Measurements from ENCODE around the gene TAF3.

TAF3 gene

GRCh38 chr10:8037941-8038894 is 219.9 kb downstream of the TAF3 start:
- Histone ChIP-seq H3K27me3 (replicated peaks; ENCODE audit: insufficient read depth, low read length) (no peaks in the 10 kb centered on the region; the same call in 1 of the 2 replicates), H3K79me2 (ENCODE audit: low read length) (no peaks in the 10 kb centered on the region), H3K9me2 (replicated peaks; ENCODE audit: insufficient read depth, low read length) (no peaks in the 10 kb centered on the region), H3K4me1 (ENCODE audit: low read length) (no peaks in the 10 kb centered on the region), H3K4me3 (ENCODE audit: low read length) (no peak overlapping the region), H4K20me1 (ENCODE audit: insufficient read depth, low read length) (no peaks in the 10 kb centered on the region), H3F3A (ENCODE audit: insufficient read depth, low read length) (no peaks in the 10 kb centered on the region), H3K9ac (ENCODE audit: low read length) (no peak overlapping the region), H3K4me2 (ENCODE audit: low read depth, low read length) (no peak overlapping the region), H3K9me3 (replicated peaks; ENCODE audit: insufficient read depth, low read length) (no peaks in the 10 kb centered on the region), H3K27ac (ENCODE audit: low read length) (no peak overlapping the region), H3K36me3 (replicated peaks; ENCODE audit: insufficient read depth, low read length) (no peaks in the 10 kb centered on the region), H2AFZ (ENCODE audit: low read length) (no peak overlapping the region)
- TF ChIP-seq CTCF (IDR thresholded peaks at IDR 0.05; ENCODE audit: low read length) (no peak), EZH2phosphoT487 (IDR thresholded peaks at IDR 0.05; ENCODE audit: low read length) (no peak), EZH2 (optimal IDR thresholded peaks at IDR 0.05; ENCODE audit: low read depth, low read length) (no peak)
- DNase-seq = no peak

- Histone ChIP-seq H3K4me2 (ENCODE audit: low read depth, low read length) (no peak overlapping the region), H3K9ac (ENCODE audit: low read length) (no peak overlapping the region), H3K4me3 (ENCODE audit: low read length) (no peak overlapping the region), H3K36me3 (replicated peaks; ENCODE audit: insufficient read depth, low read length) (no peaks in the 10 kb centered on the region), H3K4me1 (ENCODE audit: low read length) (no peaks in the 10 kb centered on the region), H3K9me2 (replicated peaks; ENCODE audit: insufficient read depth, low read length) (no peaks in the 10 kb centered on the region), H3F3A (ENCODE audit: insufficient read depth, low read length) (no peaks in the 10 kb centered on the region), H3K79me2 (ENCODE audit: low read length) (no peaks in the 10 kb centered on the region), H3K27ac (ENCODE audit: low read length) (no peak overlapping the region), H2AFZ (ENCODE audit: low read length) (no peak overlapping the region), H4K20me1 (ENCODE audit: insufficient read depth, low read length) (no peaks in the 10 kb centered on the region), H3K27me3 (replicated peaks; ENCODE audit: insufficient read depth, low read length) (no peaks in the 10 kb centered on the region; the same call in 1 of the 2 replicates), H3K9me3 (replicated peaks; ENCODE audit: insufficient read depth, low read length) (no peaks in the 10 kb centered on the region)
- DNase-seq = no peak
- TF ChIP-seq EZH2 (optimal IDR thresholded peaks at IDR 0.05; ENCODE audit: low read depth, low read length) (no peak), CTCF (IDR thresholded peaks at IDR 0.05; ENCODE audit: low read length) (no peak), EZH2phosphoT487 (IDR thresholded peaks at IDR 0.05; ENCODE audit: low read length) (no peak)
Measured at GRCh38 chr10:8039321-8039881, 221.1 kb downstream of the TAF3 start.

GRCh38 chr10:8040651-8041050 is 222.3 kb downstream of the TAF3 start:
- no peak for DNase-seq
- TF ChIP-seq EZH2phosphoT487 (IDR thresholded peaks at IDR 0.05; ENCODE audit: low read length) (no peak), EZH2 (optimal IDR thresholded peaks at IDR 0.05; ENCODE audit: low read depth, low read length) (no peak), CTCF (IDR thresholded peaks at IDR 0.05; ENCODE audit: low read length) (no peak)
- Histone ChIP-seq H3K4me1 (ENCODE audit: low read length) (no peaks in the 10 kb centered on the region), H3K9ac (ENCODE audit: low read length) (no peak overlapping the region), H3K27ac (ENCODE audit: low read length) (no peak overlapping the region), H3K9me2 (replicated peaks; ENCODE audit: insufficient read depth, low read length) (no peaks in the 10 kb centered on the region), H3K36me3 (replicated peaks; ENCODE audit: insufficient read depth, low read length) (no peaks in the 10 kb centered on the region), H3F3A (ENCODE audit: insufficient read depth, low read length) (no peaks in the 10 kb centered on the region), H3K27me3 (replicated peaks; ENCODE audit: insufficient read depth, low read length) (peaks cover 4% of the 10 kb centered on the region), H3K4me3 (ENCODE audit: low read length) (no peak overlapping the region), H3K79me2 (ENCODE audit: low read length) (no peaks in the 10 kb centered on the region), H2AFZ (ENCODE audit: low read length) (no peak overlapping the region), H3K9me3 (replicated peaks; ENCODE audit: insufficient read depth, low read length) (no peaks in the 10 kb centered on the region), H4K20me1 (ENCODE audit: insufficient read depth, low read length) (no peaks in the 10 kb centered on the region), H3K4me2 (ENCODE audit: low read depth, low read length) (no peak overlapping the region)
